ENCODE data around the gene PGR.

The PGR gene

DNA sequence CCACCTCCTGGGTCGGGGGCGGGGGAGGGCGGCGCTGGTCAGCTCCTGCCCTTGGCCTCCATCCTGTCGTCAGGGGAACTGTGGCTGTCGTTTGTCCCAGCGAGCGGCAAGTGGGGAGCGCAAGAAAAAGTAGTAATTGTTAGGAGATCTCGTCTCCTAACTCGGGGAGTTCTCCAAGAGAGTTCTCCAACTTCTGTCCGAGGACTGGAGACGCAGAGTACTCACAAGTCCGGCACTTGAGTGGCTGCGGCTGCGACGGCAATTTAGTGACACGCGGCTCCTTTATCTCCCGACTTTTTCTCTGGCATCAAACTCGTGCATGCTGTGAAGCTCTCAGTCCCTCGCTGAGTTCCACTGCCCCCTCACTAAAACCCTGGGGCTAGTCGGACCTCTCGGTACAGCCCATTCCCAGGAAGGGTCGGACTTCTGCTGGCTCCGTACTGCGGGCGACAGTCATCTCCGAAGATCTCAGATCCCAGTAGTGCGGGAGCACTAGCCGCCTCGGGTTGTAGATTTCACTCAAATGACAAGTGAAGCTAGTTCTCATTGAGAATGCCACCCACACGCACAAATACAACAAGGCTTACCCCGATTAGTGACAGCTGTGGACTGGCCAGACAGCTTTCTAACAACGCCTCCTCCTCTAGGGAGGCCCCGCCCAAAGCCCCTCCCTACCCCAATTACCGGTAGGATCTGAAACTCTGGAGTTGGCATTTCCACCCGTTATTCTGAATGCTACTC is at the start of gene PGR:
PGR (minus strand) TSS at position 611 of the 741 bp plus-strand sequence. CDS start 743 bp downstream, outside the sequence.
- in situ Hi-C loops (cut with HindIII; ENCODE audit: low sequenced_read_pairs) = no loop called here

DNA sequence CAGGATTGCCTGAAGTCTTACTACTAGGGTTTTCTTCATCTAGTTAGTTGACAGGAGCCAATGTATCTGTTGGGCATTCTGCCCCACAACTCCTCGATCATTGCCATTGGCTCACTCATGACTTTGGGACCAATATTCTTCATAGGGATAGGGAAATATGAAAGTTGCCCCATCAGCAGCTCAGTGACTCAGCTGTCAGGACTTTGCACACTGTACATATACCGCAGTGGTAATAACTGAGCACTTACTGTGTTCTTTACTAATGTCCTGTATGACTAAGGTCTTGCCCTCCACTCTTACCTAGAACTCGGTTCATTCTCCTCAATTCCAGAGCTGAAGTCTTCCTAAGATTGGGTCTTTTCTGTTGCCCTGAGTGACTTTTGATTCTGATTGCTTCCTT is 46.8 kb upstream of the PGR start:
- in situ Hi-C loops (cut with HindIII; ENCODE audit: low sequenced_read_pairs) = no loop called here

DNA sequence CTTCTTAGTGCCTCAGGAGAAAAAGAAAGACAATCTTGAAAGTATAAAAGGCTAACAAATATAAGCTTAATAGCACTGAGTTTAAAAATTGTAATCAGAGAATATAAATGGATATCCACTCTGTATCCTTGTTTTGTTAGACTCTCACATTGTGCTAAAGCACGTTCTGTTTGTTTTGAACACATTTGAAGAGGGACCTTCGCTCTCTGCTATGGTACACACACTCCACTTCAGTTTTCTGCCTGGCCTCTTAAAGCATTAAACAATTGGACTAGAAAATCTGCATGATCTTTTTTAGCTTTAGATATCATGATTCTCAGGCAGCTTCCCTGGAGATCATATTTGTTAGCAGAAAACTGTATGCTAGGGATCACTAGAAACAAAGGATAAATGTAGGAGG is 40.3 kb upstream of the PGR start:
- in situ Hi-C loops (cut with HindIII; ENCODE audit: low sequenced_read_pairs) = no loop called here

DNA sequence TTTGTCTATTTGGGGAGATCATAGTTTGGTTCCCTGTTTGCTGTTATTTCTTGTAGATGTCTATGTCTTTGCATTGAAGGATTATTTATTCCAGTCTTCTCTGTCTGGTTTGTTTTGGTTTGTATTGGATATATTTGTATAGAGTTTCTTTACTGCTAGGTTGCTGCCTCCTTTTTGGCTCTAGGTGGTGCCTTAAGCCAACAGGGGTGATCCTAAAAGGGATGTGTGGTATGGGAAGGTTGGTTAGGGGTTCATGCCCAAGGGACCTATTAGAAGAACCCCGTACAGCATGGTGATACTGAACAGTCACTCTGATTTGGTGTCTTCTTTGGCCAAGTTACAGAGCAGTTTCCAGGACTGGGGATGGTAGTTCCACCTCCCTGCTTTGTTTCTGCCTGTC is 36.4 kb upstream of the PGR start:
- in situ Hi-C loops (cut with HindIII; ENCODE audit: low sequenced_read_pairs) = no loop called here

DNA sequence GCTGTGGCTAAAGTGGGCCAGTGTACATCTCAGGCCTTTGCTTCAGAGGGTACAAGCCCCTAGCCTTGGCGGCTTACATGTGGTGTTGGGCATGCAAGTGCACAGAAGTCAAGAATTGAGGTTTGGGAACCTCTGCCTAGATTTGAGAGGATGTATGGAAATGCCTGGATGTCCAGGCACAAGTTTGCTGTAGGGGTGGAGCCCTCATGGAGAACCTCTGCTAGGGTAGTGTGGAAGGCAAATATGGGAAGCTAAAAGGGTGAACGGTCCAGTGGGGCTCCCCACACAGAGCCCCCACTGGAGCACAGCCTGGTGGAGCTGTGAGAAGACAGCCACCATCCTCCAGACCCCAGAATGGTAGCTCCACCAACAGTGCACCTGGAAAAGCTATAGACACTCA is 28.5 kb upstream of the PGR start:
- in situ Hi-C loops (cut with HindIII; ENCODE audit: low sequenced_read_pairs) = no loop called here

DNA sequence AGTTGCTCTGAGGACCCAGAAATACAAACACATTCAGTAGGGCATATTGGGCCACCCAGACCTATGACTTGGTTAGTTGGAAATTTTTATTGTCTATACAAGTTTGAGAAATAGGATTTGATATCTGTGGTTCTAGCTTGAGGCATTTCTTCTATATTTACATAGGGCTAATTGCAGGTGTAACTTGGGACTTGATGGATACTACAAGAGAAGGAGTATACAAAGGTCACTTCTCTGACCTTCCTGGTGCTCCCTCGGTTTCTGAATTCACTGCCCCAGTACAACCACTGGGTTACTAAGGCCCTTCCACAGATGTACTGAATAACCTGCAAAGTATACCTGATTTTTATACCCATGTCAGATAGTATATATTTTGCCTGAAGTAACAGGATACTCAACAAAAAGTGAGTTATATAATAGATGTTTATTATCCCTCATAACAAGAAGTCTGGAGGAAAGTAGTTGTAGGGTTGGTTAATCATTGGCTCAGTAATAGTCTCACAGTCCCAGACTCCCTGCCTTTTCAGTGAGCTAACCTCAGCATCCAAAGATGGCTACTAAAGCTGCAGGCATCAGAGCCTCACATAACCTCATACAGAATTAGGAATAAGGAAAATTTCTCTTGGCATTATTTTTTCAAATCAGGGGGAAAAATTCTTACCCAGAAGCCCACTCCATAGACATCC is 8.8 kb upstream of the PGR start:
- in situ Hi-C loops (cut with HindIII; ENCODE audit: low sequenced_read_pairs) = no loop called here

DNA sequence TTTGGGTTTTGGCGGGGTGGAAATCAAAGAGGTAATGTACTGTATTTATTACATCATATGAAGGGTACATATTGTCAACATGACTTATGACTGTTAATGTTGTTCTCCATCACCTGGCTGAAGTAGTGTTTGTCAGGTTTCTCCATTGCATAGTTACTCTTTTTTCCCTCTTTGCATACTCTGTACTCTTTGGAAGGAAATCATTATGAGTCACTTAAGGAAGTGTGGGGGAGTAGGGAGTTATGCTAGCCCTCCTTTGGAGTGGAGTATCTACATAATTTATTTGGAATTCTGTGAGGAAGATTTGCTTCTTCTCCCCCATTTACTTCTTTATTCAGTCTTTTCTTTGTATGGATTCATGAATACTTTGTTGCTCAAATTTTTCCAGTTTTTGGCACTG is 3.6 kb upstream of the PGR start:
- in situ Hi-C loops (cut with HindIII; ENCODE audit: low sequenced_read_pairs) = no loop called here

DNA sequence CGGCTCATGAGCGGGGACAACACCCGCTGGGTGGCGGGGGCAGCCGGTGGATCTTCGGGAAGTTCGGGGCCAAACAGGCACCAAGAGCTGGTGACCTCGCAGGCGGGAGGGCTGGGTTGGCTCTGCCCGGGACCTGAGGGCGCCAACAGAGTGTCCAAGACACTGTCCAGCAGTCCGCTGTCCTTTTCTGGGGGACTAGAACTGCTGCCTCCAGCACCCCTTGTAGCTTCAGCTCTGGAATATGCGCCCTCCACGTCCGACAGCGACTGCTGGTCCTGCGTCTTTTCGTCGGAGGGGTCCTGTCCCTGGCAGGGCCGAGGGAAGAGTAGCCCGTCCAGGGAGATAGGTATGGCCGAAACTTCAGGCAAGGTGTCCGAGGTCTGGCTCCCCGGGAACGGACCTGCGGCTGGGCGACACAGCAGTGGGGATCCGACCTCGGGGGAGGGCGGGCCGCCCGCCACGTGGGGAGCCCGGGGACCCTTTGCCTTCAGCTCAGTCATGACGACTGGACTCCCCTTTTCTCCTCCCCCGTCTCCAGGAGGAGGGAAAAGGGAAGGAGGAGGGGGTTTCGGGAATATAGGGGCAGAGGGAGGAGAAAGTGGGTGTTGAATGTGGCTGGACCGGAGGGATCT is 926 bp downstream of the PGR start:
- in situ Hi-C loops (cut with HindIII; ENCODE audit: low sequenced_read_pairs) = no loop called here

DNA sequence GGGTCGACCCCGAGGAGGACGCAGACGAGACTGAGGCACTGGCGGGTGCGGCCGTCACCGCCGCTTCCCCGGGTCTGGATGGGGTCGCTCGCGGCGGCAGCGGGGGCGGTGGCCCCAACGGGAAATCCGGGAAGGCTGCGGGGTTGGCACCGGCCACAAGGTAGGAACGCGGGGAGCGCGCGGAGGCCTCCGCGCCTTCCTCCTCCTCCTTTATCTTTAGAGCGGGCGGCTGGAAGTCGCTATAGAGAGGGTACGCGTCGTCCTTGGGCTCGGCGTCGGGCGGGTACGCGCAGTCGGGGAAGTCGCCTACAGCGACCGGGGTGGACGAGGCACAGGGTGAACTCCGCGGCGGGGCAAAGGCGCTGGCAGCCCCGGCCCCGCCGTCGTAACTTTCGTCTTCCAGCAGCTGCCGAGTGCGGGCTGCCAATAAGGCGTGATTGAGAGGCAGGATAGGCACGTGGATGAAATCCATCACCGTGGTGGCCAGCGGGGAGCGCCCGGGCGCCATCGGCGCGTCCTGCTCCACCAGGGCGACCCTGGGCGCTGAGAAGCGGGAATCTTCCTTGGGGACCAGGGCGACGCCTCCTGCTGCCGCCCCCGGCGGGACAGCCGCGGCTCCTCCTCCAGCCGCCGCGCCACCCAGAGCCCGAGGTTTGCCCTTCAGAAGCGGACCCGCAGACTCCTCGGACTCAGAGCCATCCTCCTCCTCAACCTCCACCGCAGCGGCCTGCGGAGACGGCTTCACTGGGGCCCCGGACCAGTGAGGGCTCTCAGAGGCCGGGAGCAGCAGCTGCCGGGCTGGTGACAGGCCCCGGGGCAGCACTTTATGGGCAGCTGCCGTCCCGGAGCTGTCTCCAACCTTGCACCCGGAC is 1.7 kb downstream of the PGR start:
- in situ Hi-C loops (cut with HindIII; ENCODE audit: low sequenced_read_pairs) = no loop called here

DNA sequence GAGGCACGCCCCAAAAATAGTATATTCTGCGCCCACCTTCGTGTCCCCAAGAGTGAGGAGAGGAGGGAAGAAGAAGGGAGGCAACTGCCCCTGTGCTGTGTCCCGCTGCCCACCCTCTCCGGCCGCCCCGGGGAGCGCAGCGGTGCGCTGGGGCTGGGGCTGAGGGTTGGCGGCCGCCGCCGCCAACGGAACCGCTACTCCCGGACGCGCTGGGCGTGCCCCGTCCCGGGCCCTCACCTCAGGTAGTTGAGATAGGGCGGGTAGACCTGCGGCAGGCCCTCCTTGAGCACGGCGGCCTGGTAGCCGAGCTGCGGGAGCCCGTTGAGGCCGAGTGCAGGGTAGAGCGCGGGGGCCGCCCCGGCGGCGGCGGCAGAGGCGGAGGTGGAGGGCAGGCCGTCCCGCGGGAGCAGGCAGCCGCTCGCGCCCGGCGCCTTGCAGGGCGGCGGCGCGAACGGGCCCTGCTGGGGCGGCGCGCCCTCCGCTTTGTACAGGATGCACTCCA is 2.4 kb downstream of the PGR start:
- in situ Hi-C loops (cut with HindIII; ENCODE audit: low sequenced_read_pairs) = no loop called here

DNA sequence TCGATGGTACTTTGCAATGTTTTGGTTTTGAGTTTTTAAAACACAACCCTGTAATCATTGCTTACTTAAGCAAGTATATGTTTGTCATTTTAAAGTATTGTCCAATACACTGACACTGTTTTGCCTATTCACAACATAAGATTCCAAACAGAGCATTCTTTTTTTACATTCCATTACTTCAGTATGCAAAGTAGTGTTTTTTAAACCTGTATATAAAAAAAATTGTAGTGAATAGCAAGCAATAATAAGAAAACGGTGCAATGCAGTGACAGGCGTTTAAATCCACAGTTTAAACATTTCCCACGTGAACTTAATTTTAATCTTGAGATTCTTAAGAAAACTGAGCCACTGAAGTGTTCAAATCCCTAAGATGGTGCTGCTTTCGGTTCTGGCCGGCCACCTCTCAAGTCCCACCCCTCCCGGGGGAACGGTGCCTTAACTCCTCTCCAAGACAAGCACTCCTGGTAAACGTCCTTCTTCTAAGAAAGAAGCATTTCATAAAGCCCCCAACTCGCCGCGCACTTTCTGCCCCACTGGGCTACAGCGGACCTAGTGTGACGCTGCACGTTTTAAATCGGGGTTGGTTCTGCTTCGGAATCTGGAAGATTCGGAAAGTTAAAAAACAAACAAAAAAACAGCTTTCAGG is 2.9 kb downstream of the PGR start:
- in situ Hi-C loops (cut with HindIII; ENCODE audit: low sequenced_read_pairs) = no loop called here

DNA sequence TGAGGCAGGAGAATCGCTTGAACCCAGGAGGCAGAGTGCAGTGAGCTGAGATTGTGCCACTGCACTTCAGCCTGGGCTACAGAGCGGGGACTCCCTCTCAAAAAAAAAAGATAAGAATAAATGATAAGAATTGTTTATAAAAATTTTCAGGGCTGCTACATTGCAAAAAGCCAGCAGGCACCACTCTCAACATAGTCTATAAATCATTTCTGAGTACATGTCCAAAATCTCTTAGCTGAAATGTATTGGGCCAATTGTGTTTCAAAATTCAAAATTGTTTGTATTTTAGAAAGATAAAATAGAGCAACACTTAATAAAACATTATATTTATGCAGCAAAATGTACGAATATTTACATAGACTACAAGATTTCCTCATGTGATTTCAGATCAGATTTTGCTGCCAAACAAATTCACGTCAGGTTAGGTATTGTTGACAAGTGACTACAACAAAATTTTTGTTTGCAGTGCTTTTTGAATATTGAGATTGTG is 13.9 kb downstream of the PGR start:
- in situ Hi-C loops (cut with HindIII; ENCODE audit: low sequenced_read_pairs) = no loop called here

DNA sequence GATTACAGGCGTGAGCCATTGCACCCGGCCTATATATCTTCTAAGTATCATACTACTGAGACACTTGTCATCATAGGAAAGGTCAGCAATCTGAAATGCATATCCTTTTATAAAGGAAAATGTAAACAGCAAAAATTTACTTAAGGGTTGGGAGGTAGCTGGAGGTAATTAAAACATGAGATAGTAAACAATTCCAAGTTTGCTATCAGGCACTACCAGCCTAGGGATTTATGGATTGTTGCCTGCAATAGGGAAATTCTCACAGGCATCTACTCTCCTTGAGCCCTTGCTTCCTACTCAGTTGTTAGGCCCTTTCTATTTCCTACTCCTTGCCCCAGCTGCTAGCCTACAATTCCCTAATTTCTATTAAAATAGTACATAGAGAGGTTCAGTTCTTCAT is 16.1 kb downstream of the PGR start:
- in situ Hi-C loops (cut with HindIII; ENCODE audit: low sequenced_read_pairs) = no loop called here

DNA sequence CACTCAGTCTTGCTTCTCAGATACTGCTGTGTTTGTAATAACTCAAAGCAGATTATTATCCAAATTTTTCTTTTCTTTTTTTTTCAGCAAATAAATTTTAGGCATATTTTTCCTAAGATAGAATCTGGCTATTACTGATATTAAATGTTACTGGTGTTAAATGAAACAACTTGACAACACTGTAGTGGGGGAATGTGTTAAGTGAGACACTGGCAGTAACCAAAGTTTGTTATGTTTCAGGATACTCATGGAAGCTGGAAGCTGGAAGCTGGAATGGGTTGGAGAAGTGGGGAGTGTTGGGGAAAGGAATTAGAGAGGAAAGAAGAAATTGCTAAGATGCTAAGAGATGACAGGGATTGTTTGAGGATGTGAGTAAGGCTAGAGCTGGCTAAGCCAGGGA is 24.9 kb downstream of the PGR start:
- in situ Hi-C loops (cut with HindIII; ENCODE audit: low sequenced_read_pairs) = no loop called here

DNA sequence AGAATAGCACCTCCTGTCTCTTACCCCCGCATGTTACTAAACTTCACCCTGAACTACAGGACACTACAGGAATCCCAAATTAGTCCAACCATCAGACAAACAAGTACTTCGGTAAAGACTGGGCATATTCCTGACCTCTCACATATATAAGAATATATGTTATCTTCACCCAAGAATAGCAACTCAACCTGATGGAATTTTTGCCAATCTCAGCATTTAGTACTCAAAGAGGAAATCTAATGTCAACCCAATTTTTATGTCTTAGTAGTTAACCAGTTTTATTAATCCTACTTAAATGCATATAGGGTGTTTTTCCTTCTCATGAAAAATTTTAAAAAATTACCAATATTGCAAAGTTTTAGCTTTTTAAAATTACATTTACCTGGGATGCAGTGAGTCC is 26.2 kb downstream of the PGR start:
- in situ Hi-C loops (cut with HindIII; ENCODE audit: low sequenced_read_pairs) = no loop called here

DNA sequence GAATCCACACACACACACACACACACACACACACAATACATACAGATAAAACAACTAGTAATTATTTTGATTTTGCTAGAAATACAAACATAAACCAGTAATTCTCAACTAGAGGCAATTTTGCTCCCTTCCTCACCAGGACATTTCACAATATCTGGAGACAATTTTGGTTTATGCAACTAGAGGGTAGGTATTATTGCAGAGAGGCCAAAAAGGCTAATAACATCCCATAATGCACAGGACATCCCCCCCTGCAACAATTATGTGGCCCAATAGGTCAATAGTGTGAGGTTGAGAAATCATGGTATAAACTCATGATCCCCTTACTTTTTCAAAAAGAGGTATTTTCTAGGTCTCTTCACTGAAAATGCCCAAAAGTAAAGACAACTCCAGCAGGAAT is 29.0 kb downstream of the PGR start:
- in situ Hi-C loops (cut with HindIII; ENCODE audit: low sequenced_read_pairs) = no loop called here

DNA sequence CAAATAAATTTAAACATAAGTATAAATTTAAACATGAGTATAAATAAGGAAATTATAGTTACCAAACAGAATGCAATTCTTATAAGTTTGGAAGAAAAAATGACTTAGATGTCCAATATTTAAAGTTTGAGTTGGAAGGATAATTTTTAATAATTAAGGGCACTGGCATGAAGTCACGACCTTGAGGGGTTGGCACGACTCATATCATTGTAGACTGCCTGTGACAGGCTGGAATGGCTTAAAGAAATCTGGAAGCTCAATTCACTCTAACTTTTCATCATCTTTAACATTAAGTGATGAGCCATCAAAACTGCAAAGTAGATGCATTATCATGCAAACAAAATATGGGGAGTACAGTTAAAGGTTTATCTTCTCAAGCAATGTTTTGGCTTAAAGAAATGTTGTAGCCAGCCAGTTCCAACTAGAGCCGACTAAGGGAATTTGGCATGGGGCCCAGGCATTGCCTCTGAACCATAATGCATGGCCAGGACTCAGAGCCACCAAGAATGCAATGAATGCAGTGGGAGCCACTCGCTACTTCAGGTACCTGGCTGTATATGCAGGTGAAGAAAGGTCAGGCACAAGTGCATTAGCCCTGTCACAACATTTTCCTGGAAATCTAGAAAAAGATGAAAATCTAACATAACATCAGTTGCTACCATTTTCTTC is 33.4 kb downstream of the PGR start:
- in situ Hi-C loops (cut with HindIII; ENCODE audit: low sequenced_read_pairs) = no loop called here

DNA sequence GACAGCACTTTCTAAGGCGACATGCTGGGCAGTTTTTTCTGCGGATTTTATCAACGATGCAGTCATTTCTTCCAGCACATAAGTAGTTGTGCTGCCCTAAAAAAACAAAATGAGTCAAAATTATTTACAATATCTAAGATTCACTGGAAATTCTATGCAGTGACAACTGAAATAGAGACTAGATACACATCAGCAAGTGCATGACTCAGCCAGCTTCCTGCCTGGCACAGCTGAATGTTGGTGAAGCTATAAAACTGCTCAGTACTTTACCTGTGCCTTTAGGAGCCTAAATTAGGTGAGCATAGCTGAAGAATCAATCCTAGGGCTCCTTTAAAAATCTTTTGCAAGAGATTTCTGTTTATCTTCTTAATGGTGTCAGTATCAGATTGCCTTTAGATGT is 37.8 kb downstream of the PGR start:
- in situ Hi-C loops (cut with HindIII; ENCODE audit: low sequenced_read_pairs) = no loop called here

DNA sequence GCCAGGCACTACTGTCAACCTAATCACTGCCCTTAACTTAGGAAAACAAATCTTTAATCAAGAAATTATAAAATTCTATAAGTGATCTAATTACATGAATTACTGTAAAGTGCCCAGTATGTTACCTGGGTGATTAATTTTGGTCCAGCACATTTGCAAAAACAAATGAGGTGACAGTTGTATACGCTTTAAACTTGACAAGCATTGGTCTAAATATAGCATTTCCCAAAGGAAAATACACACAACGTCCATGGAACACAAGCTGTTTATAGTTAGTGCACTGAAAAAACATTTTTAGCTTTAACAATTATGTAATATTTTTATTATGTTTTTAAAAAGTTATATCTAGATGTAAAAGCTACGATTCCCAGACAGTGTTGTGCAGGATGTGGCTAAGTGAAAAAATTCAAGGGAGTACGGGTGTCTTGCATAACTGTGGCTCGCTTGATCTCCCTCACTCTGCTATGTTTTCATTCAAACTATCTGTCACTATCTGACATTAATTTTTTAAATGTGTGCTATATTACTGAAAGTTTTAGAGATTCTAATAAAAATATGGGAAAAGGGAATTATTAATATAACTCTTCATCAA is 38.8 kb downstream of the PGR start:
- in situ Hi-C loops (cut with HindIII; ENCODE audit: low sequenced_read_pairs) = no loop called here

DNA sequence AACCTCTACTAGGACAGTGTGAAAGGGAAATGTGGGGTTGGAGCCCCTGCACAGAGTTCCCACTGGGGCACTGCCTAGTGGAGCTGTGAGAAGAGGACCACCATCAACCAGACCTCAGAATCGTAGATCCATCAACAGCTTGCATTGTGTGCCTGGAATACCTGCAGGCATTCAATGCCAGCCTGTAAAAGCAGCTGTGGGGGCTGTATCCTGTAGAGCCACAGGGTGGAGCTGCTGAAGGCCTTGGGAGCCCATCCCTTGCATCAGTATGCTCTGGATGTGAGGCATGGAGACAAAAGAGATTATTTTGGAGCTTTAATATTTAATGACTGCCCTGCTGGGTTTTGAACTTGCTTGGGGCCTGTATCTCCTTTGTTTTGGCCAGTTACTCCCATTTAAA is 46.3 kb downstream of the PGR start:
- in situ Hi-C loops (cut with HindIII; ENCODE audit: low sequenced_read_pairs) = no loop called here
